Measurements from ENCODE around the gene RBMS1. TPM values are rescaled to one million over a fixed set of nuclear protein-coding genes. Genes with fewer than 3 reads are reported as not detected.

RBMS1 gene
- total and polyA plus RNA-seq, 2 of the 13 experiments (the other 11 are each of a cell fraction or from before 2014, with no cell fraction given), result 55.5 to 110 TPM

DNA sequence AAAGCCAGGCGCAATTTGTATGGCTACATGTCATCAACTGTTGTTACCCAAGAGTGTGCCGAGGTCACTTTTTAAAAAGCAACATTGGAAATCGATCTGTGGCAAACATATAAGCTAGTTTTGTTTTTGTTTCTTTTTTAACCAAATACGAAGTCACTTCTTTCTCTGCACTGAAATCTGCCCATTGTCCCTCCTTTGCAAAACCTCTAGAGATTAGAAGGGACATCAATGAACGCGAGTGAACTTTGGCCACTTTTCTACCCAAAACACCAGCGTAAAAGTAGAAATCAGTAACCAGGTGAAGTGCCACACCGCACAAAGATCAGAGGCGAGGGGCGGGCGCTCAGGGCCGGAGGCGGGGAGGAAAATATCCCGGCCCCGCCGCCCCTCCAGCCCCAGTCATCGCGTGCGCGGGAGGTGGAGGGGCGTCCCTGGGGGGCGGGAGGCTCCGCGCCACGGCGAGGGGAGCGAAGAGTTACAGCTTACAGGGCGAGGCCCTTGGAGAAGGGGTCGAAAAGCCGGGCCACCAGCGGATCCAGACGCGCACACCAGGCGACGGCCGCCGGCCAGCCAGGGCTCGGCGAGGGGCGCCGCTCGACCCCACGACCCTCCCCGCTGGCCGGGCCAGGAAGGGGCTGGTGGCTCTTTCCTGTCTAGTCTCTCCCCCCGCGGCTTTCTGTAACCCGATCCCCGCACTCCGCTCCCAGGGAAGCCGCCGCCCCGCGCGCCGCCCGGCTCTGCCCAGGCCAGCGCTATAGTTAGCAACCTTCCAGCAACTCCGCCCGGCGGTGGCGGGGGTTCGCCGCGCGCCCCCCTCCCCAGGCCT, 993 bp downstream of the RBMS1 start (continued):
- TF ChIP-seq, protein P1, sequence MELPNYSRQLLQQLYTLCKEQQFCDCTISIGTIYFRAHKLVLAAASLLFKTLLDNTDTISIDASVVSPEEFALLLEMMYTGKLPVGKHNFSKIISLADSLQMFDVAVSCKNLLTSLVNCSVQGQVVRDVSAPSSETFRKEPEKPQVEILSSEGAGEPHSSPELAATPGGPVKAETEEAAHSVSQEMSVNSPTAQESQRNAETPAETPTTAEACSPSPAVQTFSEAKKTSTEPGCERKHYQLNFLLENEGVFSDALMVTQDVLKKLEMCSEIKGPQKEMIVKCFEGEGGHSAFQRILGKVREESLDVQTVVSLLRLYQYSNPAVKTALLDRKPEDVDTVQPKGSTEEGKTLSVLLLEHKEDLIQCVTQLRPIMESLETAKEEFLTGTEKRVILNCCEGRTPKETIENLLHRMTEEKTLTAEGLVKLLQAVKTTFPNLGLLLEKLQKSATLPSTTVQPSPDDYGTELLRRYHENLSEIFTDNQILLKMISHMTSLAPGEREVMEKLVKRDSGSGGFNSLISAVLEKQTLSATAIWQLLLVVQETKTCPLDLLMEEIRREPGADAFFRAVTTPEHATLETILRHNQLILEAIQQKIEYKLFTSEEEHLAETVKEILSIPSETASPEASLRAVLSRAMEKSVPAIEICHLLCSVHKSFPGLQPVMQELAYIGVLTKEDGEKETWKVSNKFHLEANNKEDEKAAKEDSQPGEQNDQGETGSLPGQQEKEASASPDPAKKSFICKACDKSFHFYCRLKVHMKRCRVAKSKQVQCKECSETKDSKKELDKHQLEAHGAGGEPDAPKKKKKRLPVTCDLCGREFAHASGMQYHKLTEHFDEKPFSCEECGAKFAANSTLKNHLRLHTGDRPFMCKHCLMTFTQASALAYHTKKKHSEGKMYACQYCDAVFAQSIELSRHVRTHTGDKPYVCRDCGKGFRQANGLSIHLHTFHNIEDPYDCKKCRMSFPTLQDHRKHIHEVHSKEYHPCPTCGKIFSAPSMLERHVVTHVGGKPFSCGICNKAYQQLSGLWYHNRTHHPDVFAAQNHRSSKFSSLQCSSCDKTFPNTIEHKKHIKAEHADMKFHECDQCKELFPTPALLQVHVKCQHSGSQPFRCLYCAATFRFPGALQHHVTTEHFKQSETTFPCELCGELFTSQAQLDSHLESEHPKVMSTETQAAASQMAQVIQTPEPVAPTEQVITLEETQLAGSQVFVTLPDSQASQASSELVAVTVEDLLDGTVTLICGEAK (IDR thresholded peaks at IDR 0.05), result no peak
- TF ChIP-seq, protein P1 (CRISPR knock-in tag; IDR thresholded peaks at IDR 0.05), result no peak; the same call in 1 of the 2 replicates
- TF ChIP-seq TARDBP (CRISPR knock-in tag; IDR thresholded peaks at IDR 0.05) (peak; percentile 96), BRD4 (CRISPR knock-in tag; IDR thresholded peaks at IDR 0.05) (no peak; the same call in 1 of the 2 replicates), ZBTB21 (CRISPR knock-in tag; IDR thresholded peaks at IDR 0.05) (no peak), RFXANK (CRISPR knock-in tag; IDR thresholded peaks at IDR 0.05) (peak; percentile 82; the same call in 1 of the 2 replicates), DNMT1 (CRISPR knock-in tag; IDR thresholded peaks at IDR 0.05) (no peak; the same call in 1 of the 2 replicates), KLF6 (CRISPR knock-in tag; IDR thresholded peaks at IDR 0.05) (peak; percentile 26; the same call in 1 of the 2 replicates), POLR2AphosphoS2 (IDR thresholded peaks at IDR 0.05; ENCODE audit: low read depth, low read length) (peak; percentile 68; the same call in 1 of the 2 replicates), ZNF337 (CRISPR knock-in tag; IDR thresholded peaks at IDR 0.05; ENCODE audit: borderline replicate concordance, low read depth) (peak; percentile 43; the same call in 1 of the 2 replicates), ZFP36L1 (CRISPR knock-in tag; IDR thresholded peaks at IDR 0.05) (peak; percentile 24), ATRX (CRISPR knock-in tag; IDR thresholded peaks at IDR 0.05; ENCODE audit: borderline replicate concordance) (no peak), PLRG1 (conservative IDR thresholded peaks at IDR 0.05) (no peak), ZKSCAN1 (IDR thresholded peaks at IDR 0.05; ENCODE audit: low read length) (no peak), ATF7-NPFF (CRISPR knock-in tag; IDR thresholded peaks at IDR 0.05; ENCODE audit: low read depth) (peak; percentile 75), ZNF367 (CRISPR knock-in tag; IDR thresholded peaks at IDR 0.05; ENCODE audit: borderline replicate concordance) (no peak), ZNF790 (CRISPR knock-in tag; IDR thresholded peaks at IDR 0.05; ENCODE audit: borderline replicate concordance) (0 out of 2 replicates have a peak, but pooled peaks have one; percentile 3), NBN (conservative IDR thresholded peaks at IDR 0.05) (no peak), ZNF382 (CRISPR knock-in tag; IDR thresholded peaks at IDR 0.05; ENCODE audit: borderline replicate concordance) (no peak), MYNN (CRISPR knock-in tag; IDR thresholded peaks at IDR 0.05; ENCODE audit: low read depth) (no peak; the same call in 1 of the 2 replicates)
- TF ChIP-seq, protein P2, sequence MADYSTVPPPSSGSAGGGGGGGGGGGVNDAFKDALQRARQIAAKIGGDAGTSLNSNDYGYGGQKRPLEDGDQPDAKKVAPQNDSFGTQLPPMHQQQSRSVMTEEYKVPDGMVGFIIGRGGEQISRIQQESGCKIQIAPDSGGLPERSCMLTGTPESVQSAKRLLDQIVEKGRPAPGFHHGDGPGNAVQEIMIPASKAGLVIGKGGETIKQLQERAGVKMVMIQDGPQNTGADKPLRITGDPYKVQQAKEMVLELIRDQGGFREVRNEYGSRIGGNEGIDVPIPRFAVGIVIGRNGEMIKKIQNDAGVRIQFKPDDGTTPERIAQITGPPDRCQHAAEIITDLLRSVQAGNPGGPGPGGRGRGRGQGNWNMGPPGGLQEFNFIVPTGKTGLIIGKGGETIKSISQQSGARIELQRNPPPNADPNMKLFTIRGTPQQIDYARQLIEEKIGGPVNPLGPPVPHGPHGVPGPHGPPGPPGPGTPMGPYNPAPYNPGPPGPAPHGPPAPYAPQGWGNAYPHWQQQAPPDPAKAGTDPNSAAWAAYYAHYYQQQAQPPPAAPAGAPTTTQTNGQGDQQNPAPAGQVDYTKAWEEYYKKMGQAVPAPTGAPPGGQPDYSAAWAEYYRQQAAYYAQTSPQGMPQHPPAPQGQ (CRISPR knock-in tag; IDR thresholded peaks at IDR 0.05; ENCODE audit: borderline replicate concordance), result no peak

Data from HepG2 (cell line).